Measurements from ENCODE around the gene VAPB.

The VAPB gene

GRCh38 chr20:58436868-58437645, 48.0 kb downstream of the VAPB start:
- 94% methylated on average over 5 of the region's 5 CpGs for WGBS
- H3K27ac ChIP-seq (ENCODE audit: low read depth, low read length) = no peak overlapping the region
- H3K36me3 ChIP-seq (ENCODE audit: insufficient read depth, low read length) = 0 out of 2 replicates have a peak, but pooled peaks cover 4% of the 10 kb centered on the region

DNA sequence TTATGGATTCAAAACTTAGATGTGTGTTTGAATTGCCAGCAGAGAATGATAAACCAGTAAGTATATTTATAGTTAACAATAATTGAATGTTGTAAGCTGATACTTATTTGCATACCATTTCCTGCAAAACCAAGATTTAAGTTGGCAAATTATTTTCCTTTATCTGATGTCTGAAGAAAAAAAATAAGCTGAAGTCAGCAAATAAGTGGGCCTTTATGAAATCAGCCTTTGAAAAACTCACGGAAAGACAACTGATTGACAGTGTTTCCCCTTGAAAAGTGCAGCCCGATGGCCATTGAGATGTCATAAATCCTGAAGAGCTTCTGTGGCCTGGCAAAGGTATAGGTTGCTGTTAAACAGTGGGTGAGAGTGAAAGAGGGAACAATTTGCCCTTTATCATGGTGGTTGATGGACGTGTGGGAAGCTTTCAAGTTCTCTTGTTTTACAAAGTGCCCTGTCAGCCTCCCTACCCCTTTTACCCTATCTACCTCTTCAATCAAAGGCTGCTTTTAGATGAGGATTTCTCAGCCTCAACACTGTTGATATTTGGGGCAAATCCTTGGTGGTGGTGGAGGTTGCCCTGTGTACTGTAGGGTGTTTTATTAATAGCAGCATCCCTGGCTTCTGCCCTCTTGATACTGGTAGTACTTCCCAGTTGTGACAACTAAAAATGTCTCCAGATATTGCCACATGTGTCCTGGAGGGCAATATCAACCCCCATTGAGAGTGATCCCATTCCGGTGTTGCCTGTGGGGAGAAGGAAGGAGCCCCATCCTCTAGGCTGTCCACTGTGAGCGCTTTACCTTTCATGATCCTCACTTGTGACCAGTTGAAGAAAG, 50.2 kb downstream of the VAPB start:
- H3K4me3 ChIP-seq (ENCODE audit: low read length) = no peak overlapping the region
- H3K27me3 ChIP-seq (ENCODE audit: insufficient read depth, low read length) = no peaks in the 10 kb centered on the region
- H3K36me3 ChIP-seq (ENCODE audit: insufficient read depth, low read length) = peaks cover 11% of the 10 kb centered on the region
- 81% methylated on average over 4 of the region's 5 CpGs for WGBS
- H3K9ac ChIP-seq (ENCODE audit: low read depth, low read length) = no peak overlapping the region
- peak overlapping the region; percentile 6; the same call in 1 of the 2 replicates for H3K27ac ChIP-seq (ENCODE audit: low read depth, low read length)
- H3K4me1 ChIP-seq (ENCODE audit: insufficient read depth, low read length) = peaks cover 38% of the 10 kb centered on the region
- H3K9me3 ChIP-seq (ENCODE audit: insufficient read depth, low read depth, low read length) = no peaks in the 10 kb centered on the region

More at GRCh38 chr20:58436868-58437645, 48.0 kb downstream of the VAPB start:
- Histone ChIP-seq H3K27me3 (ENCODE audit: insufficient read depth, low read length) (no peaks in the 10 kb centered on the region), H3K9ac (ENCODE audit: low read depth, low read length) (no peak overlapping the region), H3K9me3 (ENCODE audit: insufficient read depth, low read depth, low read length) (no peaks in the 10 kb centered on the region), H3K4me3 (ENCODE audit: low read length) (no peak overlapping the region), H3K4me1 (ENCODE audit: insufficient read depth, low read length) (peaks cover 47% of the 10 kb centered on the region)

DNA sequence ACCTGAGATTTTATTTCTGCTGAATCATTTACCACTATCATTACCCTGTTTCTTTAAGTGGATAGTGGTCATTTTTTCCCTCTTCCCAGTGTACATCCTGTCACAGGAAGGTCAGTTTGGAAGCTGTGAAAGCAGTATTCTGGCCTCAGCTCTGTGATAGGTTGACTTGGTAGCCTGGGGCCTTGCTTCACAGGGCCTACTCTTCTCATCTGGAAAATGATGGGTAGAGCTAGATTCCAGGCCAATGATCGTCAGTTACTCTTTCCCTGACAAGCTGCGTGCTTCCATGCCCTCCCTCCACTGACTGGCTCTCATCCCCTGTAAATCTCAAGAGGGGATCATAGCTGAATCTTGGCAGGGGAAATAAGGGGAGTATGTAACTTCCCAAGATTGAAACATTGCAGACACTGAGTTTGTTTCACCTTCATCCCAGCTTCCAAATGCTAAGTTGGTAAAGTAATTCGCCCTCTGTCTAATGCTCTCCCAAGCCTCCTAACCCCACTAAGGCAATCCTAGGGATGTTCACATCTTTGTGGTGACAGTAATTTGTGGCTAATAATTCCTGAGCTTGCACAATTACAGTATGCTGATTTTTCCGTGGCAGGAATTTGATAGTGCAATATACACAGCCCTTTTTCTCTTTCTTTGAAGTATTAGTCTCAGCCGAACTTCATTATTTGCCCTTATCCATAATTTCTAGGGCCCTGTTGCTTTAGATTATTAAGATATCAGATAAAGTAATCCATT, 51.2 kb downstream of the VAPB start:
- H3K27me3 ChIP-seq (ENCODE audit: insufficient read depth, low read length) = no peaks in the 10 kb centered on the region
- no peaks in the 10 kb centered on the region for H3K9me3 ChIP-seq (ENCODE audit: insufficient read depth, low read depth, low read length)
- no peak overlapping the region for H3K27ac ChIP-seq (ENCODE audit: low read depth, low read length)
- no peak overlapping the region for H3K4me3 ChIP-seq (ENCODE audit: low read length)
- WGBS = 88% methylated on average over 4 of the region's 5 CpGs
- peaks cover 21% of the 10 kb centered on the region for H3K36me3 ChIP-seq (ENCODE audit: insufficient read depth, low read length)
- peaks cover 28% of the 10 kb centered on the region for H3K4me1 ChIP-seq (ENCODE audit: insufficient read depth, low read length)
- no peak overlapping the region for H3K9ac ChIP-seq (ENCODE audit: low read depth, low read length)

GRCh38 chr20:58441723-58442122, 52.7 kb downstream of the VAPB start:
- Histone ChIP-seq H3K27ac (ENCODE audit: low read depth, low read length) (no peak overlapping the region), H3K27me3 (ENCODE audit: insufficient read depth, low read length) (no peaks in the 10 kb centered on the region), H3K4me3 (ENCODE audit: low read length) (no peak overlapping the region), H3K9me3 (ENCODE audit: insufficient read depth, low read depth, low read length) (no peaks in the 10 kb centered on the region), H3K4me1 (ENCODE audit: insufficient read depth, low read length) (peaks cover 22% of the 10 kb centered on the region), H3K36me3 (ENCODE audit: insufficient read depth, low read length) (peaks cover 32% of the 10 kb centered on the region), H3K9ac (ENCODE audit: low read depth, low read length) (no peak overlapping the region)

DNA sequence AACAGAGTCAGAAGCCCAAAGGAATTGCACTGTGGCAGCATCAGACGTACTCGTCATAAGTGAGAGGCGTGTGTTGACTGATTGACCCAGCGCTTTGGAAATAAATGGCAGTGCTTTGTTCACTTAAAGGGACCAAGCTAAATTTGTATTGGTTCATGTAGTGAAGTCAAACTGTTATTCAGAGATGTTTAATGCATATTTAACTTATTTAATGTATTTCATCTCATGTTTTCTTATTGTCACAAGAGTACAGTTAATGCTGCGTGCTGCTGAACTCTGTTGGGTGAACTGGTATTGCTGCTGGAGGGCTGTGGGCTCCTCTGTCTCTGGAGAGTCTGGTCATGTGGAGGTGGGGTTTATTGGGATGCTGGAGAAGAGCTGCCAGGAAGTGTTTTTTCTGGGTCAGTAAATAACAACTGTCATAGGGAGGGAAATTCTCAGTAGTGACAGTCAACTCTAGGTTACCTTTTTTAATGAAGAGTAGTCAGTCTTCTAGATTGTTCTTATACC, 55.8 kb downstream of the VAPB start:
- Histone ChIP-seq H3K27me3 (ENCODE audit: insufficient read depth, low read length) (no peaks in the 10 kb centered on the region), H3K9me3 (ENCODE audit: insufficient read depth, low read depth, low read length) (no peaks in the 10 kb centered on the region), H3K36me3 (ENCODE audit: insufficient read depth, low read length) (peaks cover 38% of the 10 kb centered on the region), H3K4me1 (ENCODE audit: insufficient read depth, low read length) (peaks cover 15% of the 10 kb centered on the region), H3K4me3 (ENCODE audit: low read length) (no peak overlapping the region), H3K27ac (ENCODE audit: low read depth, low read length) (no peak overlapping the region), H3K9ac (ENCODE audit: low read depth, low read length) (no peak overlapping the region)
- WGBS = 98% methylated on average over 5 of the region's 5 CpGs

DNA sequence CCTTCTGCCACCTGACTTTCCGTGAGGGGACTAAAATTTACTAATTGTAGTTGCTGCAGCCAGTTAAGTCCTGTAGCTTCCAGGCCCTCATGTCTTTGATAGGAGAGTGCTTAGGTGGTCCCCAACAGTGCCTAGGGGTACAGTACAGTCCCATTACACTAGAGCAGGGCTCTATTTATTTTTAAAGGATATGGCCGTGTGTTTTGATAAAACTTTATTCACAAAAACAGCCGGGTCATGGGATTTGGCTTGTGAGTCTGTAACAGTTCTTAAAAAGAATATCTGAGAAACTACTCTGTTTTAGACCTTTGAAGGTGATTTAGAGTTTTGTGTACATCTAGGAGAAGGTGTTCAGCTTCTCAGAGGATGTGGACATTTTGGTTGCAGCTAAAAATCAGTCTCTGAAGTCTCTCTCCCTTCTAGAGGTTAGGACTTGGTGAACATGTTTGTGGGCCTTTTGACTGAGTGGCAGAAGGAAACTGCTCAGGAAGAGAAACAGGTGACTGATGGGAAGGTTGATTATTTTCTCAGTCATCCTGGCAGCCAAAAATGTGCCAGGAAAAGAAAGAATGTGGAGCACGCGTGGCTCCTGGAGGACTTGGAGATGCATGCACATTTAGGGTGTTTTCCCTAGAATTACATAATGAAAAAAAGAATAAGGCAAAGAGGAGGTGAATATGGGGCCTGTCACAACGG, 57.4 kb downstream of the VAPB start:
- Histone ChIP-seq H3K36me3 (ENCODE audit: insufficient read depth, low read length) (peaks cover 34% of the 10 kb centered on the region), H3K27ac (ENCODE audit: low read depth, low read length) (no peak overlapping the region), H3K4me1 (ENCODE audit: insufficient read depth, low read length) (peaks cover 12% of the 10 kb centered on the region), H3K4me3 (ENCODE audit: low read length) (no peak overlapping the region), H3K27me3 (ENCODE audit: insufficient read depth, low read length) (no peaks in the 10 kb centered on the region), H3K9ac (ENCODE audit: low read depth, low read length) (no peak overlapping the region), H3K9me3 (ENCODE audit: insufficient read depth, low read depth, low read length) (no peaks in the 10 kb centered on the region)
- WGBS = 92% methylated on average over 5 of the region's 6 CpGs

- Histone ChIP-seq H3K4me1 (ENCODE audit: insufficient read depth, low read length) (peaks cover 8% of the 10 kb centered on the region), H3K36me3 (ENCODE audit: insufficient read depth, low read length) (peaks cover 34% of the 10 kb centered on the region), H3K27me3 (ENCODE audit: insufficient read depth, low read length) (no peaks in the 10 kb centered on the region), H3K27ac (ENCODE audit: low read depth, low read length) (no peak overlapping the region), H3K4me3 (ENCODE audit: low read length) (no peak overlapping the region), H3K9me3 (ENCODE audit: insufficient read depth, low read depth, low read length) (no peaks in the 10 kb centered on the region), H3K9ac (ENCODE audit: low read depth, low read length) (no peak overlapping the region)
- WGBS = 93% methylated on average over 7 of the region's 7 CpGs
These were observed 57.9 kb downstream of the VAPB start for GRCh38 chr20:58446960-58447265.

DNA sequence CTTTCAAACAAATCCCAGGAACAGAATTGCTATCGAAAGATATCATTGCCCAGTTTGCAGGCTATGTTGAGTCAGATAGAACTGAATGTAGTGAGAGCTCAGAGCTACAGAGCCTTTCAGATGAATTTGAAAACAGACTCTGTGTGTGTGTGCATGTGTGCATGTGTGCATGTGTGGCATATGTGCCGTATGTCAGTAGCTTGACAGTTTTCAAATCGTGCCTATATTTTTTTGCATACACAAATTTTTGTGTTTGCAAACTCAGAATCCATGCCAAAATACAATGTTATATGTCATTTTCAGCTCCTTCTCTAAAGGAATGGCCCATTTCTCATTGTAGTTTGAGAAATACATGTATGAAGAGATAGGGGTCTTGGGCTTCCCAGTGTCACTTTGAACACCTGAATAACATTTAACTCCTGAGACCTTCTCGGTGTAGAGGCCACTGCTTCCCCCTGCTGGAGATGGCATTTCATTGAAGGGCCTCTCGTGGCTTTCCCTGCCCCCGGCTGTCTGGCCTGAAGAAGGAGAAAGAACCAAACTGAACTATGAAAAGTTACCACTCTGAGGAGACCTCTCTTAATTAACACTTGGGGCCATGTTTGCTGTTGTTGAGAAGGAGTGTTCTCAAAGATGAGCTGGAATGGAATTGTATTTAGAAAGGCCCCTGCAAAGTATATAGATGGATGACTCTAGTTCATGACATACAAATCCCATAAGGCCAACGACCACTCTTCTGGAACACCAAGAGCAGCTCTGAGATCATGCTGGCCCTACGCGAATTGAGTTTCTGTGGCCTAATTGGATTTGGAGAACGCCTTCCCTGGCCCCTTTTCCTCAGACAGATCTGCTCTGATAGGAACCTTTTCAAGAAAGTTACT, 58.7 kb downstream of the VAPB start:
- H3K36me3 ChIP-seq (ENCODE audit: insufficient read depth, low read length) = peaks cover 34% of the 10 kb centered on the region
- H3K27ac ChIP-seq (ENCODE audit: low read depth, low read length) = no peak overlapping the region
- no peaks in the 10 kb centered on the region for H3K27me3 ChIP-seq (ENCODE audit: insufficient read depth, low read length)
- no peak overlapping the region for H3K4me3 ChIP-seq (ENCODE audit: low read length)
- 67% methylated on average over 10 of the region's 10 CpGs for WGBS
- H3K4me1 ChIP-seq (ENCODE audit: insufficient read depth, low read length) = peaks cover 13% of the 10 kb centered on the region
- no peak overlapping the region for H3K9ac ChIP-seq (ENCODE audit: low read depth, low read length)
- no peaks in the 10 kb centered on the region for H3K9me3 ChIP-seq (ENCODE audit: insufficient read depth, low read depth, low read length)

- WGBS = 75% methylated on average over 3 of the region's 4 CpGs
- Histone ChIP-seq H3K4me1 (ENCODE audit: insufficient read depth, low read length) (peaks cover 23% of the 10 kb centered on the region), H3K36me3 (ENCODE audit: insufficient read depth, low read length) (peaks cover 29% of the 10 kb centered on the region), H3K27me3 (ENCODE audit: insufficient read depth, low read length) (no peaks in the 10 kb centered on the region), H3K27ac (ENCODE audit: low read depth, low read length) (no peak overlapping the region), H3K4me3 (ENCODE audit: low read length) (no peak overlapping the region), H3K9ac (ENCODE audit: low read depth, low read length) (no peak overlapping the region), H3K9me3 (ENCODE audit: insufficient read depth, low read depth, low read length) (no peaks in the 10 kb centered on the region)
These were observed 59.9 kb downstream of the VAPB start for GRCh38 chr20:58448958-58449357.

DNA sequence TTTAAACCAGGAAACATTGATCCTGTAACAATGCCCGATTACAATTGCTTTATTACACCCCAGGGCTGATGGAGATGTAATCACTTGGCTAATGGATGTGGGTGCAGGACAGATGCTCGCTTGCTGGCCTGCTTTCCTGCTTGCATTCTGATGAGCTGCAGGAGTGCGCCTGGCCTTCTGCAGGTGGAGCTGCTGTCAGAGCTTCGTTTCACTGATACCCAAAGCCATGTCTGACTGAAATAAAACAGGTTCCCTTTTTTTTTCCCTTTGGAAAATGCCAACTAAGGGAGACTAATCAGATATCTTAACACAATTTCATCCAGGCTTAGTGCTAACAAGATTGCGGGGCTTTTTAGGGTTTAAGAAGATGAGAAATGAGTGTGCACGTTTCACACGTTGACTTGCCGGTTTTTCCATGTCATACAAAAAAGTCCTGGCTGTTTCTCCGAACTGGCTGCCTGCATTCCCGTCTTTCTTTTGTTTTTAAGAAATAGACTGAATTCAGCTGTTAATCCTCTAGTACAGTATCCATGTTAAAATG, 60.7 kb downstream of the VAPB start:
- H3K4me3 ChIP-seq (ENCODE audit: low read length) = no peak overlapping the region
- no peaks in the 10 kb centered on the region for H3K9me3 ChIP-seq (ENCODE audit: insufficient read depth, low read depth, low read length)
- peaks cover 23% of the 10 kb centered on the region for H3K4me1 ChIP-seq (ENCODE audit: insufficient read depth, low read length)
- 92% methylated on average over 10 of the region's 10 CpGs for WGBS
- no peak overlapping the region for H3K27ac ChIP-seq (ENCODE audit: low read depth, low read length)
- H3K9ac ChIP-seq (ENCODE audit: low read depth, low read length) = no peak overlapping the region
- H3K27me3 ChIP-seq (ENCODE audit: insufficient read depth, low read length) = no peaks in the 10 kb centered on the region
- H3K36me3 ChIP-seq (ENCODE audit: insufficient read depth, low read length) = peaks cover 21% of the 10 kb centered on the region
